ENCODE results near the gene ABL1.

GRCh38 chr9:130846487-130847305 is 11.6 kb downstream of the ABL1 start:
- TF ChIP-seq CTCF (IDR thresholded peaks at IDR 0.05; ENCODE audit: insufficient read depth, low read length, poor library complexity, severe bottlenecking): no peak
- TF ChIP-seq EZH2phosphoT487 (conservative IDR thresholded peaks at IDR 0.05; ENCODE audit: low read length): no peak

All from SU-DHL-6 (cell line).